Activated T-cell treated with anti-CD3 and anti-CD28 coated beads, Interleukin-2, amount 50 U/mL, for 1 hour (primary cell): ENCODE measurements around the gene TDP1.
"Not testable (repeated sequence)": the region's sequence is repeated elsewhere in the genome, so short reads cannot be mapped to it uniquely, and the experiment has no call there.

ENCODE experiments used
- DNase-seq: peaks from one replicate; pipeline ENCODE4 v3.0.0-alpha.2; 2020

TDP1 gene

DNA sequence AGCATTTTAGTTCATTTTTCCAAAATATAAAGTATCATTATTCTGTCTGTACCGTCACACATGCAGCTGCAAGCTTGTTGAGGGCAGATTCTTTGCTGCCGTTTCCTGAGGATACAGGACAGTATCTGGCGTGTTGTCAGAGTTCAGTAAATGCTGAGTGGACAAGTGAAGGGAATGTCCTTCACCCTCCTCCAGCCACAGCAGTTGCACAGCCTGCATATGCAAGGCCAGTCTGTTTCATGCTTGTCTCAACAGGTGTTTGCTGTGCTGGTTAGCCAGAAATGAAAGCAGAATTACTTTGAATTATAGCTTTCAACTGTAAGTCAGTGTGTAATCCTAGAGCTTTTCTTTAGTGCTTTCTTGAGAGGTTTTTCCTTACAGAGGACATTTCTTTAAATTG, 36.5 kb downstream of the TDP1 start:
- no peak for DNase-seq

DNA sequence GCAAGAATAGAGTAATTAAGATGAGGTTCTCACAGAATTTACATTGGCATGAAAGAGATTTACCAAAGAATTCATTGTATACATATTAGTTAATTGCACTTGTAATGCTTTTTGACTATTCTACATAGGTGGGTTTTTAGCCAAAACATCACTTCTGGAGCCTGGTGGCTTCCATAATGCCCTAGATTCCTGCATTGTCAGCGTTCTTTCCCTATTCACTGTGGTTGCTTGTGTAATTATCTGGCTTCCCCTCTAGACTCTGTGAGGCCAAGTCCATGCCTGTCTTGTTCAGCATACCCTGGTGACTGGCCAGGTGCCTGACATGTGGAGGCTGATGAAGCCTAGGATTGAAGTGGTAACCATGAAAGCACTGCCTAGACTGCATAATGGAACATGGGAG, 41.2 kb downstream of the TDP1 start:
- no peak for DNase-seq

DNA sequence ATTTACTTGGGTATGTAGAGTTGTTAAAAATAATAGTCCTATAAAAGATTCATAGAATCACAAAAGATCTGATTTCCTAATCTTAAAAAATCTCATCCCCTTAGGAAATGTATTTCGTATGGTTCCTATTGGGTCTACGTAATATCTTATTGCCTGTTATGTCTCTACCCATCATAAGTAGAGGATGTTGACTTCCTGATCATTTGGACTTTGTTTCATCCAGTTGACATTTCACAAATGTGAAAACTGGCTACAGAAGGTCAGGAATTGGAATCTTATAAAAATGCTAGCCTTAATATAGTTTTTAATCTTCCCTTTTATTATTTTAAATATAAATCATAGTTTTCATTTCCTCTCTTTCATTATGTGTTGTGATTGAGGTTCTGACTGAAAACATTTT, 45.2 kb downstream of the TDP1 start:
- DNase-seq, result no peak

DNA sequence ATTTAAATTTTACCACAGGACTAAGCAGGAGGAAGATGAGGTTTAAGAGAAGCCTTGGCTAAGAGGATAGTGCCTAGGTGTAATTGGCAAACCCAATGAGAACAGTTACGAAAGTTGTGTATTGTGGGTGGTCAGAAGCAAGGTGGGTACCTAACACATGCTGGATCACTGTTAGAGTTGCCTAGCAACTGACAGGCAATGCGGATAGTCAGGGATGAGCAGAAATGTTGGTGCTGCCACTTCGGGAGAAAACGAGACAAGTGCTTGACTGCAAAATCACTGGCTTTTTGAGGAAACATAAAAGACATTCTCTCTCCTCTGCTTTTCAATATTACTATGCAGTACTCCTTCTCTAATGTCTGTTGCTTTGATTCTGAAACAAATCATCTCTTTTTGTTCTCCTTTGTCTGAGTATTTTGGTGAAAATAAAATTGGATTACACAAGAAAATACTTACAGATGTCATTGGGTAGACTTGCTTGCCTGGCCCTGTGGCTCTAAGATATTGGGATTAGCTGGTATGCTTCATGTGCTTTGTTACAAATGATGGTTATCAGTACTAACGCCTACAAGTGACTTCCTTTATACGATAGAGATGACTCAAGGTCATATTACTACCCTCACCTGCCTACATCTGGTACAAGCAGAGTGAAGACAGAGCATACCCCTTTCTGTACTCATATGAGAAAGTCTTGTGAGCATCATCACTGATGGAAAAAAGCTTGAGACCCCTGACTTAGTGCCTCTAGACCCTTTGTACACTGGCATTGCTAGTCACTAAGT, 48.0 kb downstream of the TDP1 start:
- DNase-seq, result no peak

DNA sequence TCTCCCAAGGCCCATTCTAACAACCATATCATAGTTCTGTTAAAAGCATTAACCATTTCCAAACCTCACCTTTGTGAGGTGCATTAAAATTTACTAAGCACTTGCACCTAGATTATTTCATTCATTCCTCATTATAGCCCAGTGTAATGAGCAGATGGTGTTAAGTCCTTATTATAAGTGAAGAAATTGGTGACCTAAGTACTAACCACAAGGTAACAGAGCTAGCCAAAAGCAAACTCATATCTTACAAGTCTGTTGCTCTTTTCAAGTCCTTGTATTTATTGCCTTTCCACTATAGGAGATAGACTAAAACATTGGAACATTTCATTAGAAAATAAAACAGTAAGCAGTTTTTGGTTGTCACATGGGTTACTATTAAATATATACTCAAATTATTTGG, 49.7 kb downstream of the TDP1 start:
- DNase-seq, result no peak

DNA sequence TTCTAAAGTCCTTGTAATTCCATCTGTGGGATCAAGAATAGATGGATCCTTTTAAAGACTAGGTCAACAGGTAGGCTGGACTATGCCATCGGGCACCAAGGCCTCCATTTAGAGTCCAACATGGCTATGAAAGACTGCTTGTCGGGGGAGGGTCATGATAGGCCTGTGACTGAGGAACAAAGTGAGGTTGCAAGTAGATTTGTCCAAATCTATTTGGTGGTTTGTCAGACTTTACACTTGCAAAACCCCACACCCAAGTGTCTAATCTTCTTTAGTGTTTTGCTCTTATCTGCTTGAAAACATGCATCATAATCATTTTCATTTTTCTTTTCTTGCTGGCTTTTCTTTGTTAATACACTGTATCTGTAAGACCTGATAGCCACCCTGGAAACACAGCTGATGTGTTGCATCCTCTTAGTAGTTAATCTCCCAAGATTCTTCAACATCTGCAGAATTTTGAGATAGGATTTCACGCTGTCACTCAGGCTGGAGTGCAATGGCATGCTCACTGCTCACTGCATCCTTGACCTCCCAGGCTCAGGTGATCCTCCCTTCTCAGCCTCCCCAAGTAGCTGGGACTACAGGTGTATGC, 50.3 kb downstream of the TDP1 start:
- no peak for DNase-seq

DNA sequence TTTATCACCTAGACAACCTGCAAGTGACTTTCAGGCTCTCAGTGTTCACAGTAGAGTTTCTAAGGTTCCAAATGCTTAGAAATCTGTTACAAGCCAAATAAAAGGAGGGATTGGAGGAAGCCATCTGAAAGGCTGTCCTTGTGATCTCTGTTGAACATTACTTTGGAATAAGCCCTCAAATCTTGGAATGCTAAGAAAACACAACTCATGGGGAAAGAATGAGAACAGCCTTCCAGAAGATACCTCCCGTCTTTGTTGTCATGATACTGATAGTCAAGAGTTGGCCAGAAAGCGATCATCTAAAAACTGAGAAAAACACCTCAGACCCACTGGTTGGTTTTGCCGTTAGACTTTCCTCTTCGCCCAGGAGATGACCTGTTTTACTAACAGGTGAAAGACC, 61.6 kb downstream of the TDP1 start:
- DNase-seq, result no peak

DNA sequence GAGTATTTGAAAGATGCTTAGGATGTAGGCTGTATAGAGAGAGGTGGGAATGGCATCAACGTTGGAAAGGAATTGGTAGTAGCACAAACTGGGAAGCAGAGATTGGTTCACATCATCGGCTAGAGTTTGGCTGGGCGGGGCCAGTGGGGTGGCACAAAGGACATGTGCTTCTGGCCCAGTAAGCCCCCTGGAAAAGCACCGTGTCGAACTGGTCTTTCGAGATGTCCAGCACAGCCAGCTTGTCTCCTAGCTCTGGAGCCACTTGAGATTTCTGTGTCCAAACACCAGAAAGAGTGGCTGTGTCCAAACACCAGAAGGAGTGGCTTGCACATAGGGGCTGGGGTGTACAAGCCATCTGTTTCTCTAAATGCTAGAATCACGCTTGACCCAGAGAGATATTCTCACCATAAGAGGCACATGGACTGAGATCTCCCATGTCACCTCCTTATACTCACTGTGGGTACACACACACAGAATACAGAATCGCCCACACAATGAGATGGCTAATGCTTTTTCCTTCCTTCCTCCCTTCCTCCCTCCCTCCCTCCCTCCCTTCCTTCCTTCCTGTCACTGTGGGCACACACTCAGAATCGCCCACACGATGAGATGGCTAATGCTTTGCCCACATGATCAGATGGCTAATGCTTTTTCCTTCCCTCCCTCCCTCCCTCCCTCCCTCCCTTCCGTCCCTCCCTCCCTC, 64.2 kb downstream of the TDP1 start:
- DNase-seq, result no peak

DNA sequence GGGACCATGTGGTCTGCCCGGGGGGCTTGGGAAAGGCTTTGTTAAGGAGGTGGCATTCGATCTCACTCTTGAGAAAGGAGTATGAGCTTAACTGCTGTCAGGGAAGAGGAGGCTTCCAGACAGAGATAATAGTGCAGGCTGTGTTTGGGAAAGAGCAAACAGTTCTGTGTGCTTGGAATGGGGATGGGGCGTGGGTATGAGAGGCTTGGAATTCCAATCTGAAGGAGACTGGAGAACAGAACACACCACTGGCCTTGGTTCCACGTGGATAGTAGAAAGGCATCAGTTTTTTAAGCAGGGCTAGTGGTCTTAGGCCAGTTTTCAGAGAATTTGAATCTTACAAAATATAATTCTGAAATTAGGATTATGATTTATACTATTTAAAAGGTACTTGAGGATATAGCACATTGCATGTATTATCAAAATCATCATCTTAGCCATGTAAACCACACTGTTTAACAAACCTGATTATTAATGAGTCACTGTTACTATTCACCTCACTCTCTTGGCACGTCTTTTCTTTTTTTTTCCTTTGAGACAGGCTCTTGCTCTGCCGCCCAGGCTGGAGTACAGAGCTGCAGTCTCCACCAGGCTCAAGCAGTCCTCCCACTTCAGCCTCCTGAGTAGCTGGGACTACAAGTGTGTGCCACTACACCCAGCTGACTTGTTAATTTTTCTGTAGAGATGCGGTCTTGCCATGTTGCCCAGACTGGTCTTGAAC, 67.6 kb downstream of the TDP1 start:
- DNase-seq, result no peak

DNA sequence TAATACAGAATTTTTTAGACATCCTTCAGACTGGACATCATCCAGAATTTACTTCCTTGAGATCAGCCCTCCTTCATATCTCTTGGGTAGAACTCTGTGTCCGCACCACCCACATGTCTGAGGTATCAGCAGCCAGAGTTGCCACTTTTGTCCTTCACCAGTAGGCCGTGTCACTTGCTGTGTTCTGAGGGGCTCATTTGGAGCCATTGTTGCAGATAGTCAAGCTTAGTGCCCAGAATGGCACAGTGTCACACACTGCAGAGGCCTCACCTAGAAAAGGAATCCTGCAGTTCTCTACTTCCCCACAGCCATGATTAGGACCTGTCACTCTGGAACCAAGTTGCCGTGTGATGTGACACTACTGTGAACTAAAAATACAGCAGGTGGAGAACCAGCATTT, 69.2 kb downstream of the TDP1 start:
- no peak for DNase-seq

DNA sequence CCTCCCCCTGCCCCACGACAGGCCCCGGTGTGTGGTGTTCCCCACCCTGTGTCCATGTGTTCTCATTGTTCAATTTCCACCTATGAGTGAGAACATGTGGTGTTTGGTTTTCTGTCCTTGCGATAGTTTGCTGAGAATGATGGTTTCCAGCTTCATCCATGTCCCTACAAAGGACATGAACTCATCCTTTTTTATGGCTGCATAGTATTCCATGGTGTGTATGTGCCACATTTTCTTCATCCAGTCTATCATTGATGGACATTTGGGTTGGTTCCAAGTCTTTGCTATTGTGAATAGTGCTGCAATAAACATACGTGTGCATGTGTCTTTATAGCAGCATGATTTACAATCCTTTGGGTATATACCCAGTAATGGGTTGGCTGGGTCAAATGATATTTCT, 70.9 kb downstream of the TDP1 start:
- DNase-seq, result not testable (repeated sequence)

DNA sequence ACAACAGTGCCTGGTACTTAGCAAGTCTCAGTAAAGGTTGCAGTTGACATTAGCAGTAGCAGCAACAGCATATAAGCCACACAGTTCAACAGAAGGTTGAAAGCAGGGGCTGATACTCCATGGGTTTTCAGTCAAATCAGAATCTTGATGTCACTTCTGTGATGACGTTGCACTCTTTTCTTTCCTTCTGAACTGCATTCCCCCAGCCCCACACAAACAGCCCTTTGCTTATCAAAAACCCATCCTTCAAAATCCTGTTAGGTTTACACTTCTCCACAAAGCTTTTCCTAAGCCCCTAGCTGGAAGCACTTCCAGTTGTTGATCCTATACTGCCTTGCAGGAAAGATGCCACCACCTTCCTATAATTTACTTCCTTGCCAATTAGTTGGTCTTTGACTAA, 72.1 kb downstream of the TDP1 start:
- no peak for DNase-seq

DNA sequence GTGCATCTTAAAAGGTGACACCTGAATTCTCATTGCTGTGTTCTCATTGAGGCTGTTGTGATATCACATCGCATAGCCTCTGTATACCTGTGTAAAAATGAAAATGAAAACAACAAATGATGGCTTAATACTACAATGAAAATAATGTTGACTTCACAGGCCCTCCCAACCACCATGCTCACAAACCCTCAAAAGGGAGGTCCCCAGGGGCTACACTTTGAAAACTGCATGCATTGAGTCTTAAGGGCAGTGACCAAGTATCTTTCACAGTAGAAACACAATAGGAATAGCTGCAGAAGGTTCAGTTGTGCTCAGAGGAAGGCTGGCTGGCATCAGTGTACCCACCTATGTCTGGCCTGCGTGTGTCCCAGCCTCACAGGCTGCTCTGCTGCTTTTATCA, 78.4 kb downstream of the TDP1 start:
- no peak for DNase-seq

DNA sequence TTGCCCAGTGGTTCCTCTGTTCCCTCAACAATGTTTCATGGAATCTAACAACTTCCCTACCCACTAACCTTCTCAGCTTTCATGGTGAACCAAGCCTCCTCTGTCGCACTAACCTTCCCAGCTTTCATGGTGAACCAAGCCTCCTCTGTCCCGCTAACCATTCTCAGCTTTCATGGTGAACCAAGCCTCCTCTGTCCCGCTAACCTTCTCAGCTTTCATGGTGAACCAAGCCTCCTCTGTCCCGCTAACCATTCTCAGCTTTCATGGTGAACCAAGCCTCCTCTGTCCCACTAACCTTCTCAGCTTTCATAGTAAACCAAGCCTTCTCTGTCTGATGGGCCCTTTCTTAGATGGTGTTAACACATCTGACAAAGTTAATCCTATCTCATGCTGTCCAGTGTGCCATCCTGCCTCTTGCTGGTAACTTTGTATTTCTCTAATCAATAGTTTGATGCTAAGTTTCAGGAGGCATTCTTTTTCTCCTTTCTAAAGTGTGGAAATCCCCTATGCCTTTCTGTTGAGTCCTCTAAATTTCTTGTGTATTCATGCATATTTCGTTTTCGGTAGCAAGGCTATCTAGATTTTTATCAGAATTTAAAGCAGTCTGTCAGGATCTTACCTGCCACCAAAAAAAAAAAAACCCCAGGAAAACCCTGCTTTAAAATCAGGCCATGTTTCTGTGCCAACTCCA, 79.3 kb downstream of the TDP1 start:
- no peak for DNase-seq

DNA sequence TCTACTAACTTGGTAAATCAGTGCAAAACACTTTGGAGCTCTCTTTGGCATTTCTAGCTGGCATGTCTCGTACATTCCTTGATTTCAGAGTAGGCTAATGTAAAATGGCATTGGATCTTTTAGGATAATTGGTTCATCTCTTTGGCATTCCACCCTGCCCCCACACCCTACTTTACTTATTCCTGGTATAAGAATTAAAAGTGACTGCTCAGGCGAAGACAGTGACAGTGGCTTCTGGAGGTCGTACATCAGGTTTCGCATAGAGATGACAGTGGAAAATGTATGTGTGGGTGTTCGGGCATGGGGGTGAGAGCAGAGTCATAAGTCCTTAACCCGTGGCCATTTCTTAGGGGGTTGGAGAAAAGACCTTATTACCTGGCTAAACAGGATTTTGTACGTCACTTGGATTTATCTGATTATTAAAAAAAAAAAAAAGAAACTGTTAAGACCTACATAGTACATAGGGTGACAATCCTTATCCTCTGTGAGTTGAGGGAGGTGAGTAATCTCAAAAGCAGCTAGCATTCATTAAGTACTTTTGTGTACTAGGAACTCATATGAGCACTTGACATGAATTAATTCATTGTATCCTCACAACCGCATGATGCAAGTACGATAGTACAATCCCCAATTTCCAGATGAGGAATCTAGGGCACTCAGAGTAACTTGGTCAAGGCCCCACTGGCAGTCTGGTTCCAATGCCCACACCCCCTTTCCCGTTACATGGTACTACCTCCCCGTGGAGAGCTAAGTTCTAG, 83.7 kb downstream of the TDP1 start:
- no peak for DNase-seq

DNA sequence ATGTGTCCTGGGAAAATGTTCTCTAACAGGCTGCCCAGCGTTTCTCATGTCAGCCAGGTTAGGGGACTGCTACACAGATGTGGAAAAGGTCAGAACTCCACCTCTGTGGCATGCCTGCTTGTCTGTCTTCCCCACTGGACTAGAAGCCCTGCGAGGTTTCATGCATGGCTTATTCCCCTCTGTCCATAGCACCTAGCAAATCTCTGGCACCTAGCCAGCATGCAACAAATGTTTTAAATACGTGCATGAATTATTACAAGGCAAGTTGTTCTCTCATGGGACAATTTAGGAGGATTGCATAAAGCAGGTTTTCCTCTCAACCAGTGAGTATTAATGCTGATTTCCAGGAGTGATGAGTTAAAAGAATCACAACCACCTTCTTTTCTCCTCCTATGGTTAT, 84.7 kb downstream of the TDP1 start:
- DNase-seq, result no peak

DNA sequence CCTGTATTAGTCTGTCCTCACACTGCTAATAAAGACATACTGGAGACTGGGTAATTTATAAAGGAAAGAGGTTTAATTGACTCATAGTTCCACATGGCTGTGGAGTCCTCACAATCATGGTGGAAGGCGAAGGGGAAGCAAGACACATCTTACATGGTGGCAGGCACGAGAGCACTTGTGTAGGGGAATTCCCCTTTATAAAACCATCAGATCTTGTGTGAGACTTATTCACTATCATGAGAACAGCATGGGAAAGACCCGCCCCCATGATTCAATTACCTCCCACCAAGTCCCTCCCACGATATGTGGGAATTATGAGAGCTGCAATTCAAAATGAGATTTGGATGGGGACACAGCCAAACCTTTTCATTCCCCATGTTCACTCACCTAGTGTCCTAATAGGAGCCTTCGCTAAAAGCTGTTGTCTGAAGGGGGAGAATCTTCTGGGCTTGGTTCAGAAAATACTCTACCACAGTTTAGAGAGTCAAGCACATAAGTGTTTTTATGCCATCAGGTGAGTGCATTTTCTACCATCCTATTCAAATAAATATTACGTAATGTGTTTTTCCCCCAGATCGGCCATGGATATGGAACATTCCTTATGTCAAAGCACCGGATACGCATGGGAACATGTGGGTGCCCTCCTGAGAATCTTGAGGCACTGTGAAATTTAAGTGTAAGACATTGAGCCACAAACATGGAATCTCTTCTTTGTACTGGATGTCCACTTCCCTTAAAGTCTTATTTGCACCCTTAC, 86.9 kb downstream of the TDP1 start:
- no peak for DNase-seq

DNA sequence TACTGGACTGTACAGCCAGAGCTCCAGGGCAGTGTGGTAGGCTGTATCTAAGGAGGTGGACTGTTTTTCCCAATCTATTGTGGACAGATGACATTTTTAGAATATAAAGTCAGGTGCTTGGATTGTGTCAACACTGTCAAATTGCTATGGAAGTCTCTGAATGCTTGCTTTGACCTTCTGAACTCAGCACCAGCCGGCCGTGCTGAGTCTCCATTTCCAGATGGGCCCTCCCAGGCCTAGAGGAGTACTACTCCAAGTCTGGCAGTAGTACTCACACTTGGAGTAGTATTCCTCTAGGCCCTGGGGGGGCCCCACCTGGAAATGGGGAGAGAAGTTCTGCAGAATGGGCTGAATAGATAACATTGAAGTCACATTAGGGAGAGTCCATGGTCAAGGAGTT, 89.9 kb downstream of the TDP1 start:
- no peak for DNase-seq

DNA sequence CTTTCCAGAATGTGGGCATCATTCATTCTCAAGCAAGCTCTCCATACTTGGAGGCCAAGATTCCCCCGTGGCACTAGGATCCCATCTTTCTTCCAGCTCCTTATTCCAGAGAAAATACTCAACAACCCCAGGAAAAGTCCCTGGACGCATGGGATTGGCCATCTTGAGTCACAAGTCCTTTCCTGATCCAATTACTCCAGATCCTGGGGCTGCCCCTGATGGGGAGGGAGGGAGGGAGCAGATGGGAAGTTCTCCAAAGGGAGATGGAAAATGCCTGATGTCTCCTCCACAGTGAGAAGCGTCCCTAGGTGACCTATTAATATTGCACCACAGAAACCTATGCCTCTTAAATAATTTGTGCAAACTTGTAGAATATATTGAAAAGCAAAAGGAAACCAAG, 93.7 kb downstream of the TDP1 start:
- DNase-seq, result no peak

DNA sequence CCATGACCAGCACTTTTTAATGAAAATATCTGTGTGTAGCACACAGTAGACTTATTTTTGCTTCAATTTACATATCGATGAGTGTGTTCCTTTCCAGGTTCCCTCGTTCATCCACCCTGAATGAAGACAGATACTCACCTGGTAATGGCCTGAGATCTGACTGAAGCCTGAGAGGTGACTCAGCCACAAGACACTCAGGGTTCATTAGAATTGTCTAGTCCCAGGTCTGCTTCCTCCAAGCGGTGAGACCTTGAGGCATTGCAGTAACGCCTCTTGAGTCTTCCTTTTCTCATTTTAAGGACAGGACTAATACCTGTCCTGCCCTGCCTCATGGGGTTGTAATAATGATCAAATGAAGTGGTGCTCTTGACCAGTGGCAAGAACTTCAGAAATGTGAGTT, 94.5 kb downstream of the TDP1 start:
- no peak for DNase-seq

DNA sequence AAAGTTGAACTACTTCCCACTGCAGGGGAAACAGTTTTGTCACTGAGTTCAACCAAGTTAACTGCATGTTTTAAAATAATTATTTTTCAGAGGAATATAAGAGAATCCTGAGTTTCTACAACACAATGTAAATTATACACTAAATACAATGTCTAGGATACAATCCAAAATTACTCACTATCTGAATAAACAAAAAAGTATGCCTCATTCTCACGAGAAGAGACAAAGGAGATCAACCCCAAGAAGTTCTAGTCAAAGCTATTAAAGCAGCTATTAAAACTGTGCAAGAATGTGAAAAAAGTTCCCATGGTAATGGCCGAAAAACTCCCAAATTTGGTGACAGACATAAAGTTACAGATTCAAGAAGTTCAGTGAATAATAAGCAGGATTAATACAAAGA, 97.3 kb downstream of the TDP1 start:
- DNase-seq, result no peak

DNA sequence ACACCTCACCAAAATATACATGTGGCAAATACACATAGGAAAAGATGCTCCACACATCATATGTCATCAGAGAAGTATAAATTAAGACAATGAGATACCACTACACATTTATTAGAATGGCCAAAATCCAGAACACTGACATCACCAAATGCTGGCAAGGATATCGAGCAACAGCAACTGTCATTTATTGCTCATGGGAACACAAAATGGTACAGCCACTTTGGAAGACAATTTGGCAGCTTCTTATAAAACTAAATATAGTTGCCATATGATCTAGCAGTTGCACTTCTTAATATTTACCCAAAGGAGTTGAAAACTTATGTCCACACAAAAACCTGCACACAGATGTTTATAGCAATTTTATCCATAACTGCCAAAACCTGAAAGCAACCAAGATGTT, 99.1 kb downstream of the TDP1 start:
- no peak for DNase-seq
